ENCODE data around the gene MICU1. TPM values are rescaled to one million over a fixed set of nuclear protein-coding genes. Genes with fewer than 3 reads are reported as not detected.

MICU1 gene
- total and polyA plus RNA-seq, 2 of the 13 experiments (the other 11 are each of a cell fraction or from before 2014, with no cell fraction given), result 32.5 to 56.1 TPM

DNA sequence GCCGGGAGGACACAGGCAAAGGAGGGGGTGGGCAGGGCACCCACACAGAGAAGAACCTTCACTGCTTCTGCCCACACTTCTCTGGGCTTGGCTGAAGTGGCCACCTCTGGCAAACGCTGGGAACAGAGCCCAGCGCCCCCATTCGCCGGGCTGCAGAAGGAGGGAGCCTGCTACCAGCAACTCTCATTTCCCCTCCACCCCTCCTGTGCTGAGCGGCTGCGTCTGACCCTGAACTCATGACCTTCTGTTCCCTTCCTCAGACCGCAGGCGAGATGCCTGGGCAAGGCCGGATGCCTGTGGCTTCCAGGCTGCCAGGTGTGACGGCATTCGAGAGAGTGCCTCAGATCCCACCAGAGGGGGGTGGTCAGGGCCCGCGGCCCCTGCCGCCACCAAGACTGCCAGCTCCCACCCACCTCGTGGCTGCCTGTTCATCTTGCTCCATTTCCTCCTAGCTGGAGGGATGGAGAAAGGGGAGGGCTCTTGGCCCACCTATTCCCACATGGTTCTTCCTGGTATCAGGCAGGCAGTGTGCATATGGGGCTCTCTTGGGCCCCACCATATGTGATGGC lies 291.0 kb downstream of the MICU1 start (continued):
- TF ChIP-seq, protein P1, sequence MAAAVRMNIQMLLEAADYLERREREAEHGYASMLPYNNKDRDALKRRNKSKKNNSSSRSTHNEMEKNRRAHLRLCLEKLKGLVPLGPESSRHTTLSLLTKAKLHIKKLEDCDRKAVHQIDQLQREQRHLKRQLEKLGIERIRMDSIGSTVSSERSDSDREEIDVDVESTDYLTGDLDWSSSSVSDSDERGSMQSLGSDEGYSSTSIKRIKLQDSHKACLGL (CRISPR knock-in tag; IDR thresholded peaks at IDR 0.05), result no peak
- TF ChIP-seq ZNF18 (CRISPR knock-in tag; IDR thresholded peaks at IDR 0.05; ENCODE audit: insufficient replicate concordance) (peak; percentile 97), ZNF451 (CRISPR knock-in tag; IDR thresholded peaks at IDR 0.05) (no peak), AHR (CRISPR knock-in tag; IDR thresholded peaks at IDR 0.05) (no peak), HOXA9 (CRISPR knock-in tag; IDR thresholded peaks at IDR 0.05; ENCODE audit: borderline replicate concordance) (no peak), ZNF264 (CRISPR knock-in tag; IDR thresholded peaks at IDR 0.05) (no peak), BATF2 (CRISPR knock-in tag; IDR thresholded peaks at IDR 0.05) (no peak), ZNF383 (CRISPR knock-in tag; IDR thresholded peaks at IDR 0.05; ENCODE audit: borderline replicate concordance) (no peak), RERE (CRISPR knock-in tag; IDR thresholded peaks at IDR 0.05; ENCODE audit: low read depth) (0 out of 2 replicates have a peak, but pooled peaks have one; percentile 23), CHD2 (IDR thresholded peaks at IDR 0.05; ENCODE audit: low read depth, low read length) (no peak), ZNF335 (CRISPR knock-in tag; IDR thresholded peaks at IDR 0.05) (no peak), POLR2AphosphoS2 (IDR thresholded peaks at IDR 0.05; ENCODE audit: low read depth, low read length) (no peak), PBX3 (CRISPR knock-in tag; IDR thresholded peaks at IDR 0.05; ENCODE audit: borderline replicate concordance) (no peak), ZNF263 (CRISPR knock-in tag; IDR thresholded peaks at IDR 0.05) (no peak), ZNF414 (CRISPR knock-in tag; IDR thresholded peaks at IDR 0.05) (peak; percentile 79; the same call in 1 of the 2 replicates), SAFB2 (CRISPR knock-in tag; IDR thresholded peaks at IDR 0.05; ENCODE audit: borderline replicate concordance, low read depth) (no peak), NCOA5 (CRISPR knock-in tag; IDR thresholded peaks at IDR 0.05) (no peak), DNMT1 (CRISPR knock-in tag; IDR thresholded peaks at IDR 0.05) (no peak), GPN1 (CRISPR knock-in tag; IDR thresholded peaks at IDR 0.05; ENCODE audit: borderline replicate concordance) (no peak)

Measured in HepG2 (cell line).